ENCODE data around the gene LTC4S. TPM values are rescaled to one million over a fixed set of nuclear protein-coding genes. Genes with fewer than 3 reads are reported as not detected.

The LTC4S gene
- total RNA-seq, 1 donor, result 1.4 TPM

DNA sequence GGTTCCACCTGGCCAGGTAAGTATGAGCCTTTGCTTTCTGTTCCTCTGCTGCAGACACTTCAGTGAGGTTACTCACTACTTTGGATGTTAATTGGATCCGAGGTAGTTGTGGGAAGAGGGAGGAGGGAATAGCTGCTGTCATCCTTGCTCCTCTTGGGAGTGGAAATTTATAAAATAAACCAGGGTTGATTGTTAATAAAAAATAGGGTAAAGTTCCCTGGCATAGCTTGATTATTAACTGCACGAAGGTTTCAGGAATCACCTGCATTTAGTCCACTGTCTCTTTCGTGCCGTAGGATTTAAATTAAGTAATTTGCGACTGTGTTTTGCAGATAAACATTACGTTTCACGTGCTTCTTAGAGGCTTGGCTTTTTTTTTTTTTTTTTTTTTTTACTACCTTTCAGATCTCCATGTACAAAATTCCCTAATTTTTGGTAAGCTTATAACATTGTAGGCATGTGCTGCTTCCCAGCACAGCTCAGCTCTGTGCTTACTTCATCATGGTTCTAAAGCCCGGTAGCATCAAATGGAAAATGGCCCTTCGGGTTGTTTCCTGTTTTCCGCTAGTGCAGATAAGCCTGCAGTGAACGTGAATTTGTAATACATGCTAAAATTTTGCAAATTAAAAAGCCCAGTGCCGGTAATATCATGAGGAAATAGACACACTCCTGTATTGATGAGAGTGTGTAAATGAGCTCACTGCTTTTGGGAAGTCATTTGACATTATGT, 26.9 kb upstream of the LTC4S start:
- H4K20me1 ChIP-seq (ENCODE audit: insufficient read depth, low read length), result peaks cover 45% of the 10 kb centered on the region
- DNase-seq (ENCODE audit: insufficient read length, low spot score, missing footprints), result no peak

DNA sequence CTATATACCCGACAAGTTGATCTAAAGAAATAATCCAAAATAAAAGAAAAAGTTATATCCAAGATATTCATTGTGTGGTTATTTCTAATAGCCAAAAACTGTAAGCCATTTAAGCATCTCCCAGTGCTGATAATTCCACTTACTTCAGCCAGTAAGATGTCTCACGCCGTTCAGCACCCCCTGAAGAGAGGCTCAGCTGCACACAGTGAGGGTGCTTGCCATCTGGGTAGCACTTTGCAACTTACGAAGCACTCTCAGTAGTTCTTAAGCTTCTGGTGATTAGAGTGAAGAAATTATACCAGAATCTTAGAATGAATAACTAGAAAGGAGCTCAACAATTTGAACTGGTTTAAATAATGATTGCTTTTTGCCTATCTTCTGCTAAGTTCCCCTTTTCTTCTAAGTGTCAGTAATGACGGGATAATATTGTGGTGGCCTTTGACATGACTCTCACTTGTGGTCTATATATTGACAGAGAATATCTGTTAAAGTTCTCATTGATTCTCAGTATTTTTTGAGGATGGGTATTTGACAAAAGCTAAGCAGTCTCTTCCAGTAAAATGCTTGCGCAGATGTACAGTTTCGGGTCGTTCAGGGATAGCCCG, 26.2 kb upstream of the LTC4S start:
- Histone ChIP-seq H3K4me3 (ENCODE audit: insufficient read depth, low read length) (no peak overlapping the region), H3K4me2 (ENCODE audit: insufficient read depth, low read length) (no peak overlapping the region)

More for the DNA sequence above, 26.9 kb upstream of the LTC4S start:
- Histone ChIP-seq H3K27ac (ENCODE audit: low read depth, low read length) (peak overlapping the region; percentile 76), H3K27me3 (ENCODE audit: insufficient read depth, low read length) (no peaks in the 10 kb centered on the region), H3K4me2 (ENCODE audit: insufficient read depth, low read length) (peak overlapping the region; percentile 78), H3K4me3 (ENCODE audit: insufficient read depth, low read length) (peak overlapping the region; percentile 48), H3K4me1 (ENCODE audit: insufficient read depth, low read length) (peaks cover 48% of the 10 kb centered on the region), H2AFZ (ENCODE audit: low read length) (no peak overlapping the region), H3K79me2 (ENCODE audit: insufficient read depth, low read length) (peaks cover 58% of the 10 kb centered on the region), H3K9me3 (ENCODE audit: low read depth, low read length) (no peaks in the 10 kb centered on the region), H3K36me3 (ENCODE audit: insufficient read depth, low read length) (peaks cover 51% of the 10 kb centered on the region)
- TF ChIP-seq, protein P1, sequence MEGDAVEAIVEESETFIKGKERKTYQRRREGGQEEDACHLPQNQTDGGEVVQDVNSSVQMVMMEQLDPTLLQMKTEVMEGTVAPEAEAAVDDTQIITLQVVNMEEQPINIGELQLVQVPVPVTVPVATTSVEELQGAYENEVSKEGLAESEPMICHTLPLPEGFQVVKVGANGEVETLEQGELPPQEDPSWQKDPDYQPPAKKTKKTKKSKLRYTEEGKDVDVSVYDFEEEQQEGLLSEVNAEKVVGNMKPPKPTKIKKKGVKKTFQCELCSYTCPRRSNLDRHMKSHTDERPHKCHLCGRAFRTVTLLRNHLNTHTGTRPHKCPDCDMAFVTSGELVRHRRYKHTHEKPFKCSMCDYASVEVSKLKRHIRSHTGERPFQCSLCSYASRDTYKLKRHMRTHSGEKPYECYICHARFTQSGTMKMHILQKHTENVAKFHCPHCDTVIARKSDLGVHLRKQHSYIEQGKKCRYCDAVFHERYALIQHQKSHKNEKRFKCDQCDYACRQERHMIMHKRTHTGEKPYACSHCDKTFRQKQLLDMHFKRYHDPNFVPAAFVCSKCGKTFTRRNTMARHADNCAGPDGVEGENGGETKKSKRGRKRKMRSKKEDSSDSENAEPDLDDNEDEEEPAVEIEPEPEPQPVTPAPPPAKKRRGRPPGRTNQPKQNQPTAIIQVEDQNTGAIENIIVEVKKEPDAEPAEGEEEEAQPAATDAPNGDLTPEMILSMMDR (IDR thresholded peaks at IDR 0.05; ENCODE audit: extremely low read depth, low read depth, low read length), result no peak

DNA sequence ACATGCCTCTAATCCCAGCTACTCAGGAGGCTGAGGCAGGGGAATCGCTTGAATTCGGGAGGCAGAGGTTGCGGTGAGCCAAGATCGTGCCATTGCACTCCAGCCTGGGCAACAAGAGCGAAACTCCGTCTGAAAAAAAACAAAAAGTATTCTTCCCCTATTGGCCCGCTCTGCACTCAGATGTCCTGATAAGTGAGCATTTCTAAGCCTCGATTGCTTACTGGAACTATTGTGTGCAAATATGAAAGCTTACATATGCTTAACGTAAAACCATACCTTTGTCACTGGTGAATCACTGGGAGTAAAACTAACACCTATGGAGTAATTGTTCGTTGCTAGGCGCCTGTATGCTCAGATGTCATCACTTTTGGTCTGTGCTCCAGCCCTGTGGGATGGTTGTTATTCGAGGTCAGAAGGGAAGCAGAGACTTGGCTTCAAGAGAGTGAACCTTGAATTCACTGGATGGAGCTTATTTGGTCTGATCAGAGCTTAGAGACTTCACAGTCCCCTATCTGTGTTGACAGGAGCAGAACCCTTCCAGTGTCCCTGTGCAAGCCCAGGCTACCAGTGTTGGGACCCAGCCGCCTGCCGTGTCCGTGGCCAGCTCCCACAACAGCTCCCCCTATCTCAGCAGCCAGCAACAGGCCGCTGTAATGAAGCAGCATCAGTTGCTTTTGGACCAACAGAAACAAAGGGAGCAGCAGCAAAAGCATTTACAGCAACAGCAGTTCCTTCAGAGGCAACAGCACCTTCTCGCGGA, 25.3 kb upstream of the LTC4S start:
- TF ChIP-seq, protein P1 (IDR thresholded peaks at IDR 0.05; ENCODE audit: extremely low read depth, low read depth, low read length), result no peak
- Histone ChIP-seq H3K36me3 (ENCODE audit: insufficient read depth, low read length) (peaks cover 60% of the 10 kb centered on the region), H3K4me3 (ENCODE audit: insufficient read depth, low read length) (no peak overlapping the region), H2AFZ (ENCODE audit: low read length) (no peak overlapping the region), H3K27me3 (ENCODE audit: insufficient read depth, low read length) (no peaks in the 10 kb centered on the region), H3K27ac (ENCODE audit: low read depth, low read length) (no peak overlapping the region), H3K79me2 (ENCODE audit: insufficient read depth, low read length) (peaks cover 53% of the 10 kb centered on the region), H3K4me2 (ENCODE audit: insufficient read depth, low read length) (no peak overlapping the region), H3K9me3 (ENCODE audit: low read depth, low read length) (no peaks in the 10 kb centered on the region), H3K4me1 (ENCODE audit: insufficient read depth, low read length) (peaks cover 32% of the 10 kb centered on the region), H4K20me1 (ENCODE audit: insufficient read depth, low read length) (peaks cover 31% of the 10 kb centered on the region)
- DNase-seq (ENCODE audit: insufficient read length, low spot score, missing footprints), result peak; percentile 37

More for the DNA sequence above, 26.2 kb upstream of the LTC4S start:
- no peak for DNase-seq (ENCODE audit: insufficient read length, low spot score, missing footprints)
- Histone ChIP-seq H3K4me1 (ENCODE audit: insufficient read depth, low read length) (peaks cover 41% of the 10 kb centered on the region), H3K27me3 (ENCODE audit: insufficient read depth, low read length) (no peaks in the 10 kb centered on the region), H3K9me3 (ENCODE audit: low read depth, low read length) (no peaks in the 10 kb centered on the region), H3K36me3 (ENCODE audit: insufficient read depth, low read length) (peaks cover 55% of the 10 kb centered on the region), H2AFZ (ENCODE audit: low read length) (no peak overlapping the region), H4K20me1 (ENCODE audit: insufficient read depth, low read length) (peaks cover 40% of the 10 kb centered on the region), H3K79me2 (ENCODE audit: insufficient read depth, low read length) (peaks cover 54% of the 10 kb centered on the region), H3K27ac (ENCODE audit: low read depth, low read length) (no peak overlapping the region)
- TF ChIP-seq, protein P1 (IDR thresholded peaks at IDR 0.05; ENCODE audit: extremely low read depth, low read depth, low read length), result no peak

DNA sequence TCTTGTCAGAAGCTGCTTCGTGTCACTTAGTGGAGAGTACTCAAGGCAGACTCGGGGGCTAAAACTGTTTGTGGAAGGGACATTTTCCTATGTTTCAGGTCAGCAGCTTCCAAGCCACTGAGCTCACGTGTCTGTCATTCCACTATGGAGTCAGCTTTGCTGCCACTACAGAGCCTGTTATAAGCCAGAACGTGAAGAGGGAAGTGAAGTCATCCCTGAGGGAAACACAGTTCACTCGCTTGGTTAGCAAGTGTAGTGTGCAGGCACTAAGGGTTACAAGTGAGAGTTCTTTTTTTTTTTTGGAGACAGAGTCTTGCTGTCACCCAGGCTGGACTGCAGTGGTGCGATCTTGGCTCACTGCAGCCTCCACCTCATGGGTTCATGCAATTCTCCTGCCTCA, 24.5 kb upstream of the LTC4S start:
- Histone ChIP-seq H3K4me2 (ENCODE audit: insufficient read depth, low read length) (no peak overlapping the region), H4K20me1 (ENCODE audit: insufficient read depth, low read length) (peaks cover 25% of the 10 kb centered on the region), H3K27me3 (ENCODE audit: insufficient read depth, low read length) (no peaks in the 10 kb centered on the region), H3K9me3 (ENCODE audit: low read depth, low read length) (no peaks in the 10 kb centered on the region), H3K79me2 (ENCODE audit: insufficient read depth, low read length) (peaks cover 46% of the 10 kb centered on the region), H3K36me3 (ENCODE audit: insufficient read depth, low read length) (peaks cover 66% of the 10 kb centered on the region), H3K4me1 (ENCODE audit: insufficient read depth, low read length) (peaks cover 24% of the 10 kb centered on the region), H2AFZ (ENCODE audit: low read length) (no peak overlapping the region), H3K4me3 (ENCODE audit: insufficient read depth, low read length) (no peak overlapping the region), H3K27ac (ENCODE audit: low read depth, low read length) (no peak overlapping the region)
- TF ChIP-seq, protein P1 (IDR thresholded peaks at IDR 0.05; ENCODE audit: extremely low read depth, low read depth, low read length), result no peak
- DNase-seq (ENCODE audit: insufficient read length, low spot score, missing footprints), result no peak
